CD14-positive monocyte (primary cell): ENCODE data around the gene TBC1D4. TPM values are rescaled to one million over a fixed set of nuclear protein-coding genes. Genes with fewer than 3 reads are reported as not detected.

Experiments
- DNase-seq, 3 donors: peaks; one replicate each; pipeline ENCODE4 v3.0.0-alpha.2; 2011 to 2022
- H2AFZ ChIP-seq: 2 replicates; pipeline ENCODE4 v1.6.0; 2012; ENCODE audit warnings: mild to moderate bottlenecking, low read depth, low read length, inconsistent platforms; ENCODE audit not compliant: insufficient read depth, poor library complexity, severe bottlenecking
- H3K27ac ChIP-seq, 2 donors: 1 replicate in 1 of 2; 2 replicates in 1 of 2; pipeline ENCODE4 v1.5.1; 2012 to 2013; ENCODE audit warnings: low read length in 2 of 2, control low read depth in 1 of 2, inconsistent platforms in 1 of 2, low read depth in 1 of 2, mild to moderate bottlenecking in 1 of 2
- H3K27me3 ChIP-seq, 2 donors: one replicate each; pipeline versions ENCODE4 v1.6.0 to v1.6.1; 2011 to 2013; ENCODE audit warnings: low read length in 2 of 2; ENCODE audit not compliant: control insufficient read depth in 2 of 2, insufficient read depth in 2 of 2
- H3K36me3 ChIP-seq, 2 donors: replicated peaks in 1 of 2; 1 replicate in 1 of 2; 2 replicates in 1 of 2; pipeline versions ENCODE4 v1.5.1 to v1.6.1; 2012 to 2013; ENCODE audit warnings: low read length in 2 of 2, control low read depth in 1 of 2, inconsistent platforms in 1 of 2, mild to moderate bottlenecking in 1 of 2; ENCODE audit not compliant: insufficient read depth in 2 of 2, control insufficient read depth in 1 of 2
- H3K4me1 ChIP-seq, 2 donors: 1 replicate in 1 of 2; 2 replicates in 1 of 2; pipeline versions ENCODE4 v1.5.1 to v1.6.1; 2012 to 2013; ENCODE audit warnings: low read length in 2 of 2, control low read depth in 1 of 2, inconsistent platforms in 1 of 2, mild to moderate bottlenecking in 1 of 2, moderate library complexity in 1 of 2; ENCODE audit not compliant: insufficient read depth in 2 of 2, control insufficient read depth in 1 of 2
- H3K4me2 ChIP-seq: replicated peaks from 2 replicates; pipeline ENCODE3; 2012; ENCODE audit warnings: low read length, moderate library complexity, mild to moderate bottlenecking; ENCODE audit not compliant: poor library complexity, severe bottlenecking; ENCODE audit errors: extremely low read depth
- H3K4me3 ChIP-seq, 3 experiments: fragments of 200-600 bp in 1 of 3; sonication (generic) in 1 of 3; replicated peaks in 1 of 3; 1 replicate in 2 of 3; 2 replicates in 1 of 3; pipeline ENCODE4 v1.5.1; 2011 to 2013; ENCODE audit warnings: low read length in 3 of 3, mild to moderate bottlenecking in 3 of 3, control low read depth in 2 of 3, low read depth in 2 of 3, inconsistent platforms in 1 of 3, moderate library complexity in 1 of 3
- H3K79me2 ChIP-seq: 2 replicates; pipeline ENCODE4 v1.6.0; 2012; ENCODE audit warnings: mild to moderate bottlenecking, control low read depth, inconsistent platforms, low read length, moderate library complexity; ENCODE audit not compliant: insufficient read depth
- H3K9ac ChIP-seq: 2 replicates; pipeline ENCODE4 v1.6.0; 2017; ENCODE audit warnings: low read length, mild to moderate bottlenecking; ENCODE audit not compliant: insufficient read depth, poor library complexity, severe bottlenecking
- H3K9me3 ChIP-seq, 2 donors: replicated peaks in 1 of 2; 1 replicate in 1 of 2; 2 replicates in 1 of 2; pipeline versions ENCODE4 v1.5.1 to v1.6.1; 2012 to 2013; ENCODE audit warnings: low read length in 2 of 2, control low read depth in 1 of 2; ENCODE audit not compliant: control insufficient read depth in 1 of 2, insufficient read depth in 1 of 2
- H4K20me1 ChIP-seq: 2 replicates; pipeline ENCODE4 v1.6.0; 2012; ENCODE audit warnings: mild to moderate bottlenecking, low read length, control low read depth, moderate library complexity; ENCODE audit not compliant: insufficient read depth
- H3K27ac Mint-ChIP-seq, 7 donors: one replicate each; pipeline ENCODE4 v1.8.0; 2020; ENCODE audit warnings: mild to moderate bottlenecking in 7 of 7, mixed read lengths in 7 of 7, moderate library complexity in 6 of 7, inconsistent platforms in 2 of 7
- H3K27me3 Mint-ChIP-seq, 3 donors: one replicate each; pipeline ENCODE4 v1.8.0; 2021 to 2022; ENCODE audit warnings: low read depth in 3 of 3, mild to moderate bottlenecking in 3 of 3, mixed read lengths in 3 of 3, moderate library complexity in 3 of 3, inconsistent platforms in 1 of 3
- H3K36me3 Mint-ChIP-seq, 2 donors: one replicate each; pipeline ENCODE4 v1.8.0; 2020; ENCODE audit warnings: mixed read lengths in 2 of 2, inconsistent platforms in 1 of 2, mild to moderate bottlenecking in 1 of 2
- H3K4me1 Mint-ChIP-seq: one replicate; pipeline ENCODE4 v1.8.0; 2020; ENCODE audit warnings: mild to moderate bottlenecking, mixed read lengths
- H3K4me3 Mint-ChIP-seq, 2 donors: one replicate each; pipeline ENCODE4 v1.8.0; 2020; ENCODE audit warnings: mild to moderate bottlenecking in 2 of 2, mixed read lengths in 2 of 2, moderate library complexity in 1 of 2
- H3K9me3 Mint-ChIP-seq, 7 donors: one replicate each; pipeline ENCODE4 v1.8.0; 2020 to 2022; ENCODE audit warnings: mixed read lengths in 7 of 7, mild to moderate bottlenecking in 6 of 7, moderate library complexity in 6 of 7, inconsistent platforms in 2 of 7
- CTCF ChIP-seq: fragments of 200-600 bp; IDR thresholded peaks from one replicate; pipeline ENCODE4 v1.8.0; 2022; ENCODE audit warnings: antibody characterized with exemption, mild to moderate bottlenecking
- WGBS: methylation state at CpG from one replicate; pipeline ENCODE4 v1.1.5; 2013; ENCODE audit warnings: missing lambda C conversion rate; ENCODE audit not compliant: insufficient coverage; 5-methylcytosine and 5-hydroxymethylcytosine counted together
- intact Hi-C, 2 donors: fragments of 100-400 bp; cut with micrococcal nuclease; formaldehyde crosslinking; loops; one replicate each; pipeline versions ENCODE4 v1.15.0 to v1.15.1; 2023
- polyA plus RNA-seq, 3 donors: library from polyadenylated mRNA; depleted of rRNA in 1 of 3; unstranded in 2 of 3; stranded (reverse) in 1 of 3; fragments of 300-500 nt in 2 of 3; fragments of >200 nt in 1 of 3; fragmentation: Illumina TruSeq in 2 of 3; gene quantifications; 1 replicate in 2 of 3; 2 replicates in 1 of 3; pipeline ENCODE4 v1.2.3, GENCODE V29; 2012 to 2021

The TBC1D4 gene
- polyA plus RNA-seq, 3 donors, result 2.0 to 6.7 (median 2.5) TPM

- Histone ChIP-seq H3K36me3 (no peaks in the 10 kb centered on the region), H3K9me3 (no peaks in the 10 kb centered on the region), H4K20me1 (no peaks in the 10 kb centered on the region), H3K27me3 (no peaks in the 10 kb centered on the region), H3K79me2 (no peaks in the 10 kb centered on the region), H3K4me2 (no peak overlapping the region), H3K9ac (no peak overlapping the region), H3K4me3 (no peak overlapping the region), H3K27ac (no peak overlapping the region), H2AFZ (no peak overlapping the region), H3K4me1 (no peaks in the 10 kb centered on the region)
- Mint-ChIP-seq H3K9me3 (no peaks in the 10 kb centered on the region), H3K27ac (no peak overlapping the region), H3K36me3 (peaks cover 0 to 3% of the 10 kb centered on the region in 2 donors), H3K27me3 (no peaks in the 10 kb centered on the region), H3K4me1 (no peaks in the 10 kb centered on the region), H3K4me3 (no peak overlapping the region)
- no CpG with 5 or more reads among the region's 3 CpGs for WGBS
- DNase-seq, result no peak
- intact Hi-C loops, result no loop called here
- TF ChIP-seq CTCF, result no peak
These were observed 186.8 kb downstream of the TBC1D4 start for GRCh38 chr13:75295201-75295600.

GRCh38 chr13:75294110-75294509 is 187.9 kb downstream of the TBC1D4 start:
- Histone ChIP-seq H3K4me3 (no peak overlapping the region), H3K4me1 (no peaks in the 10 kb centered on the region), H3K36me3 (no peaks in the 10 kb centered on the region), H3K9ac (no peak overlapping the region), H3K27me3 (no peaks in the 10 kb centered on the region), H3K4me2 (no peak overlapping the region), H3K9me3 (no peaks in the 10 kb centered on the region), H2AFZ (no peak overlapping the region), H3K79me2 (no peaks in the 10 kb centered on the region), H3K27ac (no peak overlapping the region), H4K20me1 (no peaks in the 10 kb centered on the region)
- H3K4me1 Mint-ChIP-seq, result no peaks in the 10 kb centered on the region
- no peaks in the 10 kb centered on the region for H3K36me3 Mint-ChIP-seq
- no peak for TF ChIP-seq CTCF
- no peaks in the 10 kb centered on the region for H3K9me3 Mint-ChIP-seq
- no peak for DNase-seq
- intact Hi-C loops, result no loop called here
- no peaks in the 10 kb centered on the region for H3K27me3 Mint-ChIP-seq
- no peak overlapping the region for H3K27ac Mint-ChIP-seq
- H3K4me3 Mint-ChIP-seq, result no peak overlapping the region
